ENCODE results near the gene FBXL14. TPM values are rescaled to one million over a fixed set of nuclear protein-coding genes. Genes with fewer than 3 reads are reported as not detected.

Gene FBXL14
- total and polyA plus RNA-seq, 2 experiments from 2014 or later = 8.6 to 11.7 TPM

- Histone ChIP-seq H3K4me2 (no peak overlapping the region), H3K27ac (no peak overlapping the region), H4K20me1 (ENCODE audit: insufficient read depth, poor library complexity, severe bottlenecking) (no peaks in the 10 kb centered on the region), H3K36me3 (replicated peaks; ENCODE audit: insufficient read depth, low read depth) (no peaks in the 10 kb centered on the region), H3K4me3 (no peak overlapping the region), H2AFZ (no peak overlapping the region), H3K79me2 (no peaks in the 10 kb centered on the region), H3K9me3 (ENCODE audit: low read depth) (no peaks in the 10 kb centered on the region), H3K9me2 (replicated peaks; ENCODE audit: insufficient read depth) (no peaks in the 10 kb centered on the region), H3K27me3 (no peaks in the 10 kb centered on the region), H3K4me1 (ENCODE audit: insufficient read depth) (no peaks in the 10 kb centered on the region)
- TF ChIP-seq CTCF (IDR thresholded peaks at IDR 0.05; ENCODE audit: poor library complexity) (no peak), EZH2phosphoT487 (IDR thresholded peaks at IDR 0.05; ENCODE audit: low read depth, severe bottlenecking, unreplicated experiment) (no peak), EZH2 (IDR thresholded peaks at IDR 0.05; ENCODE audit: borderline replicate concordance) (no peak)
- WGBS (ENCODE audit: low lambda C conversion rate, missing lambda C conversion rate) = 89% methylated on average over 8 of the region's 8 CpGs
- no peak for DNase-seq (ENCODE audit: low spot score)
Observed at GRCh38 chr12:1619587-1619986, 25.2 kb upstream of the FBXL14 start.

GRCh38 chr12:1619159-1619558 lies 24.8 kb upstream of the FBXL14 start:
- Histone ChIP-seq H3K4me3 (no peak overlapping the region), H3K9me3 (ENCODE audit: low read depth) (no peaks in the 10 kb centered on the region), H3K27ac (no peak overlapping the region), H3K27me3 (no peaks in the 10 kb centered on the region), H3K4me2 (no peak overlapping the region), H3K9me2 (replicated peaks; ENCODE audit: insufficient read depth) (no peaks in the 10 kb centered on the region), H3K36me3 (replicated peaks; ENCODE audit: insufficient read depth, low read depth) (no peaks in the 10 kb centered on the region), H3K4me1 (ENCODE audit: insufficient read depth) (no peaks in the 10 kb centered on the region), H4K20me1 (ENCODE audit: insufficient read depth, poor library complexity, severe bottlenecking) (no peaks in the 10 kb centered on the region), H3K79me2 (no peaks in the 10 kb centered on the region), H2AFZ (no peak overlapping the region)
- 80% methylated on average over 4 of the region's 4 CpGs for WGBS (ENCODE audit: low lambda C conversion rate, missing lambda C conversion rate)
- TF ChIP-seq CTCF (IDR thresholded peaks at IDR 0.05; ENCODE audit: poor library complexity) (no peak), EZH2phosphoT487 (IDR thresholded peaks at IDR 0.05; ENCODE audit: low read depth, severe bottlenecking, unreplicated experiment) (no peak), EZH2 (IDR thresholded peaks at IDR 0.05; ENCODE audit: borderline replicate concordance) (no peak)
- no peak for DNase-seq (ENCODE audit: low spot score)

- no peak overlapping the region for H2AFZ ChIP-seq
- H3K4me3 ChIP-seq = no peak overlapping the region
- no peaks in the 10 kb centered on the region for H4K20me1 ChIP-seq (ENCODE audit: insufficient read depth, poor library complexity, severe bottlenecking)
- no peak for DNase-seq (ENCODE audit: low spot score)
- no peaks in the 10 kb centered on the region for H3K36me3 ChIP-seq (replicated peaks; ENCODE audit: insufficient read depth, low read depth)
- no peaks in the 10 kb centered on the region for H3K27me3 ChIP-seq
- H3K9me3 ChIP-seq (ENCODE audit: low read depth) = no peaks in the 10 kb centered on the region
- no peak overlapping the region for H3K27ac ChIP-seq
- no peaks in the 10 kb centered on the region for H3K9me2 ChIP-seq (replicated peaks; ENCODE audit: insufficient read depth)
- no peak for TF ChIP-seq CTCF (IDR thresholded peaks at IDR 0.05; ENCODE audit: poor library complexity)
- TF ChIP-seq EZH2phosphoT487 (IDR thresholded peaks at IDR 0.05; ENCODE audit: low read depth, severe bottlenecking, unreplicated experiment) = no peak
- no peak for TF ChIP-seq EZH2 (IDR thresholded peaks at IDR 0.05; ENCODE audit: borderline replicate concordance)
- H3K4me1 ChIP-seq (ENCODE audit: insufficient read depth) = no peaks in the 10 kb centered on the region
- H3K4me2 ChIP-seq = no peak overlapping the region
- no peaks in the 10 kb centered on the region for H3K79me2 ChIP-seq
Observed at GRCh38 chr12:1618489-1618888, 24.1 kb upstream of the FBXL14 start.

Measured in hepatocyte (in vitro differentiated cells).